NCI-H2196 (cell line): ENCODE measurements around the gene ALG1.
"Not testable (repeated sequence)": the region's sequence is repeated elsewhere in the genome, so short reads cannot be mapped to it uniquely, and the experiment has no call there.

Experiments
- DNase-seq: peaks from one replicate; lab custom pipeline; 2025; ENCODE audit not compliant: unreplicated experiment; lab: John Stamatoyannopoulos, UW

The ALG1 gene

GRCh38 chr16:5097061-5097469 is 25.4 kb downstream of the ALG1 start:
- DNase-seq = not testable (repeated sequence)

GRCh38 chr16:5097470-5098220 is 26.0 kb downstream of the ALG1 start, which contains the start of gene EEF2KMT:
EEF2KMT (minus strand) TSS chr16:5097795; CDS start chr16:5097739, 56 bp downstream.
- peak; percentile 99 for DNase-seq

GRCh38 chr16:5098221-5099159 is 26.8 kb downstream of the ALG1 start:
- DNase-seq = peak; percentile 44

GRCh38 chr16:5099174-5099573 is 27.5 kb downstream of the ALG1 start:
- DNase-seq = not testable (repeated sequence)

GRCh38 chr16:5103296-5104032 is 31.8 kb downstream of the ALG1 start:
- DNase-seq = not testable (repeated sequence)

GRCh38 chr16:5105039-5105438 is 33.4 kb downstream of the ALG1 start:
- not testable (repeated sequence) for DNase-seq

GRCh38 chr16:5108505-5109158 is 37.0 kb downstream of the ALG1 start:
- no peak for DNase-seq

- DNase-seq = not testable (repeated sequence)
These were observed 39.3 kb downstream of the ALG1 start for GRCh38 chr16:5110933-5111332.

- DNase-seq = not testable (repeated sequence)
These were observed 45.2 kb downstream of the ALG1 start for GRCh38 chr16:5116780-5117295.

- DNase-seq = peak; percentile 60
These were observed 45.9 kb downstream of the ALG1 start for GRCh38 chr16:5117300-5118087.

- not testable (repeated sequence) for DNase-seq
These were observed 59.9 kb downstream of the ALG1 start for GRCh38 chr16:5131467-5132004.

GRCh38 chr16:5132915-5133600 is 61.4 kb downstream of the ALG1 start:
- not testable (repeated sequence) for DNase-seq

GRCh38 chr16:5134739-5135452 is 63.3 kb downstream of the ALG1 start:
- DNase-seq = not testable (repeated sequence)
